ENCODE measurements around the gene RNU4-1. TPM values are rescaled to one million over a fixed set of nuclear protein-coding genes. Genes with fewer than 3 reads are reported as not detected.
A peak's percentile ranks its signal among the peaks of the same experiment; 100 is the strongest.

Gene RNU4-1
- total RNA-seq, 1 experiment from 2014 or later: 2,323 TPM

- Histone ChIP-seq H3K9me2 (ENCODE audit: insufficient read depth) (no peaks in the 10 kb centered on the region), H3K4me3 (replicated peaks in 1 of 2; ENCODE audit: low read depth in 1 of 2, low read length in 2 of 2) (no peak overlapping the region), H3K9me3 (ENCODE audit: control insufficient read depth in 1 of 2, insufficient read depth in 1 of 2, low read depth in 1 of 2, low read length in 2 of 2) (no peaks in the 10 kb centered on the region), H3K36me3 (ENCODE audit: control insufficient read depth in 1 of 2, insufficient read depth in 2 of 2, low read length in 2 of 2) (peaks cover 0 to 10% of the 10 kb centered on the region in 2 experiments; a peak in 1 of 4 replicates), H4K20me1 (ENCODE audit: insufficient read depth) (no peaks in the 10 kb centered on the region; the same call in 1 of the 2 replicates), H3K4me1 (ENCODE audit: control insufficient read depth in 1 of 2, insufficient read depth in 2 of 2, low read length in 2 of 2) (peaks cover 51 to 76% of the 10 kb centered on the region in 2 experiments), H3K27me3 (ENCODE audit: insufficient read depth, low read length) (no peaks in the 10 kb centered on the region), H3K9ac (ENCODE audit: low read length) (0 out of 2 replicates have a peak overlapping the region, but pooled peaks have one; percentile 18), H3K4me2 (ENCODE audit: low read length) (0 out of 2 replicates have a peak overlapping the region, but pooled peaks have one; percentile 10), H2AFZ (ENCODE audit: low read depth, low read length, poor library complexity, severe bottlenecking) (no peak overlapping the region), H3K79me2 (ENCODE audit: insufficient read depth, low read length) (peaks cover 98% of the 10 kb centered on the region), H3K27ac (ENCODE audit: low read depth, low read length) (no peak overlapping the region)
- BruUV-seq (replicated peaks): no TSS peak
- ChIA-PET CTCF (interaction anchor here (8.7 kb wide), 1 partner anchor 31 kb away, joined by 181 read pairs; no protein-coding TSS in a partner anchor), POLR2A (interaction anchor here (1.2 to 8.6 kb wide), 5 partner anchors 11 to 59 kb away, joined by 3 to 123 read pairs (median 31); partner anchors contain the start of genes RNU4-1, RNU4-2 and RPLP0), RAD21 (ENCODE audit: low non-redundant PET in 1 of 2, low total read pairs in 2 of 2, uncharacterized antibody in 2 of 2, unreplicated experiment in 2 of 2) (interaction anchor here in 1 of 2 experiments (6.5 kb wide), 1 partner anchor 31 kb away, joined by 62 read pairs; no protein-coding TSS in a partner anchor)
- intact Hi-C loops (cut with micrococcal nuclease): no loop called here
- TF ChIP-seq CEBPB (IDR thresholded peaks at IDR 0.05; ENCODE audit: low read depth) (no peak), YY1 (IDR thresholded peaks at IDR 0.05; ENCODE audit: extremely low read depth, insufficient replicate concordance, low read depth, low read length) (no peak), CBX3 (IDR thresholded peaks at IDR 0.05; ENCODE audit: low read depth) (no peak), SRF (IDR thresholded peaks at IDR 0.05; ENCODE audit: low read depth) (no peak), MAX (IDR thresholded peaks at IDR 0.05) (no peak), CTCF (IDR thresholded peaks at IDR 0.05 in 2 of 3, conservative IDR thresholded peaks at IDR 0.05 in 1 of 3; ENCODE audit: borderline replicate concordance in 1 of 3, insufficient read depth in 1 of 3, low read depth in 2 of 3, low read length in 2 of 3) (no peak), EZH2 (IDR thresholded peaks at IDR 0.05) (no peak), REST (IDR thresholded peaks at IDR 0.05; ENCODE audit: low read depth) (no peak)
- ATAC-seq: no peak
- no peak for DNase-seq (ENCODE audit: low read depth, low spot score)
Observed at GRCh38 chr12:120260607-120261006, 32.4 kb downstream of the RNU4-1 start.
